Heart left ventricle (tissue), 16 donors: ENCODE results near the gene NISCH. TPM values are rescaled to one million over a fixed set of nuclear protein-coding genes. Genes with fewer than 3 reads are reported as not detected.

Experiments used
- ATAC-seq, 4 donors: fragments of 200-7000 bp; cut with Tn5 transposase; one replicate each; pipeline ENCODE4 v1.9.1; 2020 to 2022; ENCODE audit warnings: moderate library complexity in 4 of 4, mild to moderate bottlenecking in 3 of 4, moderate number of reproducible peaks in 1 of 4
- DNase-seq, 5 donors: peaks; one replicate each; pipeline ENCODE4 v3.0.0-alpha.2; 2020
- H3K27ac ChIP-seq, 12 donors: fragments of 200-600 bp; sonication (generic) in 4 of 12; one replicate each; pipeline versions ENCODE4 v1.5.0 to v1.8.0; 2016 to 2022; ENCODE audit warnings: mild to moderate bottlenecking in 2 of 12
- H3K27me3 ChIP-seq, 9 donors: fragments of 200-600 bp; sonication (generic) in 2 of 9; one replicate each; pipeline versions ENCODE4 v1.5.1 to v1.8.0; 2016 to 2022; ENCODE audit warnings: mild to moderate bottlenecking in 3 of 9
- H3K36me3 ChIP-seq, 9 donors: fragments of 200-600 bp; sonication (generic) in 2 of 9; one replicate each; pipeline versions ENCODE4 v1.5.0 to v1.8.0; 2018 to 2022; ENCODE audit warnings: mild to moderate bottlenecking in 2 of 9
- H3K4me1 ChIP-seq, 12 donors: fragments of 200-600 bp; sonication (generic) in 4 of 12; one replicate each; pipeline versions ENCODE4 v1.5.0 to v1.8.0; 2016 to 2022; ENCODE audit warnings: mild to moderate bottlenecking in 3 of 12
- H3K4me3 ChIP-seq, 12 donors: fragments of 200-600 bp; sonication (generic) in 4 of 12; one replicate each; pipeline versions ENCODE4 v1.5.0 to v1.8.0; 2017 to 2022; ENCODE audit warnings: mild to moderate bottlenecking in 9 of 12, moderate library complexity in 4 of 12
- H3K9me3 ChIP-seq, 12 donors: fragments of 200-600 bp; sonication (generic) in 4 of 12; one replicate each; pipeline versions ENCODE4 v1.5.0 to v1.8.0; 2016 to 2022; ENCODE audit warnings: mild to moderate bottlenecking in 1 of 12
- CTCF ChIP-seq, 12 donors: fragments of 200-600 bp; sonication (generic) in 4 of 12; IDR thresholded peaks; one replicate each; pipeline versions ENCODE4 v1.5.0 to v1.8.0; 2018 to 2022; ENCODE audit warnings: antibody characterized with exemption in 12 of 12, mild to moderate bottlenecking in 5 of 12
- POLR2A ChIP-seq, 2 donors: fragments of 450-650 bp; IDR thresholded peaks; one replicate each; pipeline ENCODE4 v1.6.1; 2017; ENCODE audit warnings: antibody characterized with exemption in 2 of 2, mild to moderate bottlenecking in 2 of 2, moderate library complexity in 2 of 2
- WGBS, 4 donors: extraction: QIAGEN DNeasy Blood & Tissue Kit in 2 of 4; methylation state at CpG; one replicate each; pipeline versions ENCODE4 v1.1.5 to v1.1.7; 2013 to 2018; 5-methylcytosine and 5-hydroxymethylcytosine counted together
- intact Hi-C, 10 donors: fragments of 100-400 bp; cut with DNase I; formaldehyde crosslinking; loops; one replicate each; pipeline versions ENCODE4 v1.11.1 to v1.14.2; 2022
- polyA plus RNA-seq, 2 donors: library from polyadenylated mRNA; stranded (reverse); fragments of 200-250 nt; gene quantifications; one replicate each; pipeline ENCODE4 v1.2.3, GENCODE V29; 2013
- total RNA-seq, 9 donors: library from RNA; depleted of rRNA in 2 of 9; stranded (reverse); fragments of >200 nt in 2 of 9; fragmentation: NEBNext Ultra II Directional in 3 of 9; extraction: Animal tissue kit (Norgen Biotek cat#: 25700) in 3 of 9; gene quantifications; one replicate each; pipeline versions ENCODE4 v1.1.0 to v1.2.4, GENCODE V29; 2016 to 2023
- donor health status: ischemic (EF 13 %, LVEDD 7.1; RV severe dilation, severe dysfunction).
- donor health status: healthy with polysubstance abuse.
- donor health status: DM: no; HTN: yes; CAD: no.
- donor health status: DM: no; HTN: no; CAD: no.
- donor health status: ischemic (EF 25% LVEDD 6.9; RV normal size, moderate dysfunction).
- donor health status: ischemic (EF 25% LVEDD 5.7; RV mildly dilated, moderate dysfunction).
- donor health status: healthy.
- donor health status: DM: yes; HTN: yes; CAD: no.
- donor health status: ischemic (EF 35%, LVEDD 5.7; RV mildly dilated, moderate dysfunction).
- donor health status: nonischemic (EF 11% LVEDD 7.7; RV severe dilation, severe dysfunction).
- donor health status: DM: yes; HTN: yes; CAD: no.
- donor health status: PGD.
- donor health status: ischemic (EF 29% LVEDD 5.4; RV normal size, mild dysfunction).
- donor health status: nonischemic (EF 23%, LVEDD 6.1; RV moderate dilation, normal function).

The NISCH gene
- total and polyA plus RNA-seq, 11 donors: 28.8 to 56.2 (median 42.0) TPM

DNA sequence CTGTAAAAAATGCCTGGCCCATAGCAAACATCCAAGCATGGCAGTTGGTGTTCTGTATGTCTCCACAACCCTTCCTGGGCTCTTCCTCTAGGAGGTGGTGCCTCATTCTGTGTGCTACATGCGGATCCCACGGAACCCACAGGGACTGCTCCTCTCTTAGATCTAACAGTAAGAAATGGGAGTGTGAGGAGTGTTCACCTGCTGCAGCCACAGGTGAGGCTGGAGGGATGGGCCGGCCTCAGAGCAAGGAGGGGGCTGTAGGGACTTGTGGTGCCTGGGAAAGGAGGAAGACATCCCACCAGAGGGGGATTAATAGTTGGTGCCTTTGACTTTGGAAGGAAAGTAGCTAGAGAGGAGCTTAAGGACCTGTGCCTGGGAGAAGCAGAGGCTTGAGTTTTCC is 32.7 kb upstream of the NISCH start:
- no peak for TF ChIP-seq CTCF (IDR thresholded peaks at IDR 0.05)
- no peak for TF ChIP-seq POLR2A (IDR thresholded peaks at IDR 0.05)
- intact Hi-C loops: loop anchor here in 1 of 10 donors (10.0 kb wide), 1 partner anchor 252 kb away; no protein-coding TSS in a partner anchor
- no peaks in the 10 kb centered on the region for H3K27me3 ChIP-seq
- H3K9me3 ChIP-seq: no peaks in the 10 kb centered on the region
- DNase-seq (peak in 1 of 5 donors; percentile 9), ATAC-seq (no peak)
- H3K27ac ChIP-seq: no peak overlapping the region
- no peaks in the 10 kb centered on the region for H3K4me1 ChIP-seq
- WGBS, 4 donors: 86 to 100% (median 92%) methylated on average over 3 of the region's 3 CpGs
- peaks cover 0 to 9% (median 0%) of the 10 kb centered on the region in 9 donors for H3K36me3 ChIP-seq
- H3K4me3 ChIP-seq: no peak overlapping the region

DNA sequence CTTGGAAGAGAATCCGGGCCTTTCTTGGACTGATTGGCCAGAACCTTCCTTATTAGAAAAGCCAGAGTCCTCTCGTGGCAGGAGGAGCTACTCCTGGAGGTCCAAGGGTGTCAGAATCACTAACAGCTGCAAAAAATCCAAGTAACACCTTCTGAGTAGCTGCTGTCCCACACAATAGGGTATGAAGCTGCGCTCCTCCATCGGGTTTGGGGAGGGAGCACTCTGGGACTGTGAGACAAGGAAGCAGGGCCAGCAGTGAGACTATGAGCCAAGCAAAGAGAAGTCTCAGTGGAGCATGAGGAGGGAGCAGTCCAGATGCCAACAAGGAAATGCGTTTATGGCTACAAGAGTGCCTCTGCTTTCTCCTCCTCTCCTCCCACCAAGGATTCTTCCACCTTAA is 32.2 kb upstream of the NISCH start:
- intact Hi-C loops: loop anchor here in 1 of 10 donors (10.0 kb wide), 1 partner anchor 252 kb away; no protein-coding TSS in a partner anchor
- H3K4me1 ChIP-seq: no peaks in the 10 kb centered on the region
- 58 to 69% (median 66%) methylated on average over 5 of the region's 5 CpGs for WGBS, 4 donors
- TF ChIP-seq CTCF (IDR thresholded peaks at IDR 0.05) (no peak), POLR2A (IDR thresholded peaks at IDR 0.05) (no peak)
- no peaks in the 10 kb centered on the region for H3K27me3 ChIP-seq
- H3K27ac ChIP-seq: no peak overlapping the region
- H3K36me3 ChIP-seq: peaks cover 0 to 9% (median 0%) of the 10 kb centered on the region in 9 donors
- H3K9me3 ChIP-seq: no peaks in the 10 kb centered on the region
- ATAC-seq: peak in 3 of 4 donors; percentile 37 to 68 (median 45)
- H3K4me3 ChIP-seq: no peak overlapping the region
- DNase-seq: peak in 3 of 5 donors; percentile 3 to 29 (median 21)

GRCh38 chr3:52428151-52429005 is 27.0 kb upstream of the NISCH start:
- Histone ChIP-seq H3K4me3 (no peak overlapping the region), H3K27ac (peak overlapping the region in 9 of 12 donors; percentile 15 to 77 (median 61)), H3K4me1 (peaks cover 13 to 47% (median 38%) of the 10 kb centered on the region in 12 donors), H3K9me3 (no peaks in the 10 kb centered on the region), H3K36me3 (no peaks in the 10 kb centered on the region), H3K27me3 (no peaks in the 10 kb centered on the region)
- DNase-seq: peak in 4 of 5 donors; percentile 54 to 74 (median 70)
- TF ChIP-seq POLR2A (IDR thresholded peaks at IDR 0.05) (peak in 1 of 2 donors; percentile 23), CTCF (IDR thresholded peaks at IDR 0.05) (peak; percentile 65 to 87 (median 80))
- intact Hi-C loops: loop anchor here in 9 of 10 donors (1.0 to 10.0 kb wide), 5 partner anchors 17 to 246 kb away; partner anchors contain the start of gene SEMA3G (in 1 of the 9)
- peak; percentile 68 to 79 (median 77) for ATAC-seq
- WGBS, 4 donors: 13 to 18% (median 14%) methylated on average over 7 of the region's 7 CpGs

DNA sequence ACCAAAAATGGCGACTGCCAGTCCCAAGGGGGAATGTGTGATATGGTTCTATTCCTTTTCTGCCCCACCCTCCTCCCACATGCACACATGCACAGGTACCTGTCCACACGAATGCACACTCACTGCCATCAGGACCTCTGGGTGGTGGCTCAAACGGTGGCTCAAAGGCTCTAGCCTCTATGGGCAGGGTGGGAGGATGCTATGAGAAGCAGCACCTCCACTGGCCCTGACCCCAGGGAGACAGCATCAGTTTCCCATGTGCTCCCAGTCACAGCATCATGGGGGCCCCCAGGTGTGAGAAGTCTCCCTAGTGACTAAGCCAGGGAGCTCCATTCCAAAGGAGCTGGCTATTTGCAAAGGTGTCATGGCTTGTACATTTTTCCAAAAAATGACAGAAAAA is 26.4 kb upstream of the NISCH start:
- intact Hi-C loops: loop anchor here in 4 of 10 donors (1.0 to 10.0 kb wide), 4 partner anchors 16 to 246 kb away; partner anchors contain the start of gene SEMA3G (in 1 of the 4)
- Histone ChIP-seq H3K4me3 (no peak overlapping the region), H3K27me3 (no peaks in the 10 kb centered on the region), H3K27ac (peak overlapping the region in 10 of 12 donors; percentile 8 to 77 (median 60)), H3K4me1 (peaks cover 13 to 54% (median 45%) of the 10 kb centered on the region in 12 donors), H3K36me3 (no peaks in the 10 kb centered on the region), H3K9me3 (no peaks in the 10 kb centered on the region)
- 38 to 48% (median 42%) methylated on average over 3 of the region's 3 CpGs for whole genome bisulfite sequencing, 4 donors
- TF ChIP-seq CTCF (IDR thresholded peaks at IDR 0.05) (no peak), POLR2A (IDR thresholded peaks at IDR 0.05) (no peak)
- ATAC-seq (no peak), DNase-seq (peak in 3 of 5 donors; percentile 6 to 26 (median 19))
